CD4-positive, alpha-beta memory T cell (primary cell): ENCODE data around the gene TBXAS1. TPM values are rescaled to one million over a fixed set of nuclear protein-coding genes. Genes with fewer than 3 reads are reported as not detected.

Experiments
- CTCF ChIA-PET: fragments of 350-600 bp; sonication (Branson Sonifier 250); formaldehyde crosslinking; loops from one replicate; lab custom pipeline; 2021; ENCODE audit warnings: inconsistent platforms; ENCODE audit not compliant: partially characterized antibody; lab: Charles Lee
- POLR2A ChIA-PET: fragments of 350-600 bp; sonication (Branson Sonifier 250); formaldehyde crosslinking; loops from one replicate; lab custom pipeline; 2021; ENCODE audit not compliant: partially characterized antibody; lab: Charles Lee
- DNase-seq, 5 donors: peaks; one replicate each; pipeline versions ENCODE4 v3.0.0 to v3.0.0-alpha.2; 2020 to 2022; ENCODE audit warnings: mixed read lengths in 1 of 5
- H3K27ac ChIP-seq: one replicate; pipeline ENCODE4 v1.7.0; 2013; ENCODE audit warnings: low read depth, low read length
- H3K27me3 ChIP-seq: 2 replicates; pipeline ENCODE4 v1.7.0; 2013; ENCODE audit warnings: mild to moderate bottlenecking, low read length, moderate library complexity; ENCODE audit not compliant: insufficient read depth
- H3K36me3 ChIP-seq: 2 replicates; pipeline ENCODE4 v1.7.0; 2013; ENCODE audit warnings: mild to moderate bottlenecking, low read length, moderate library complexity; ENCODE audit not compliant: insufficient read depth
- H3K4me1 ChIP-seq: 2 replicates; pipeline ENCODE4 v1.7.0; 2013; ENCODE audit warnings: mild to moderate bottlenecking, low read length, moderate library complexity; ENCODE audit not compliant: insufficient read depth
- H3K4me3 ChIP-seq, 2 donors: one replicate each; pipeline ENCODE4 v1.7.0; 2013; ENCODE audit warnings: low read length in 2 of 2, mild to moderate bottlenecking in 1 of 2
- H3K9me3 ChIP-seq, 2 donors: one replicate each; pipeline ENCODE4 v1.7.0; 2013; ENCODE audit warnings: low read length in 2 of 2, control low read depth in 1 of 2; ENCODE audit not compliant: control insufficient read depth in 1 of 2
- H3K27ac Mint-ChIP-seq, 7 donors: one replicate each; pipeline ENCODE4 v1.8.0; 2020 to 2021; ENCODE audit warnings: mixed read lengths in 7 of 7, mild to moderate bottlenecking in 6 of 7, inconsistent platforms in 3 of 7, moderate library complexity in 3 of 7
- H3K27me3 Mint-ChIP-seq, 2 donors: one replicate each; pipeline ENCODE4 v1.8.0; 2020 to 2021; ENCODE audit warnings: mixed read lengths in 2 of 2
- H3K36me3 Mint-ChIP-seq, 2 donors: one replicate each; pipeline ENCODE4 v1.8.0; 2020 to 2021; ENCODE audit warnings: mixed read lengths in 2 of 2, inconsistent platforms in 1 of 2, mild to moderate bottlenecking in 1 of 2
- H3K4me1 Mint-ChIP-seq, 4 donors: one replicate each; pipeline ENCODE4 v1.8.0; 2020 to 2021; ENCODE audit warnings: mixed read lengths in 4 of 4, mild to moderate bottlenecking in 1 of 4
- H3K4me3 Mint-ChIP-seq, 8 donors: one replicate each; pipeline ENCODE4 v1.8.0; 2020 to 2021; ENCODE audit warnings: mixed read lengths in 8 of 8, mild to moderate bottlenecking in 7 of 8, moderate library complexity in 6 of 8, inconsistent platforms in 3 of 8
- H3K9me3 Mint-ChIP-seq, 8 donors: one replicate each; pipeline ENCODE4 v1.8.0; 2020 to 2021; ENCODE audit warnings: mixed read lengths in 8 of 8, mild to moderate bottlenecking in 5 of 8, inconsistent platforms in 3 of 8, moderate library complexity in 1 of 8
- intact Hi-C: fragments of 100-400 bp; cut with micrococcal nuclease; formaldehyde crosslinking; loops from one replicate; pipeline ENCODE4 v1.15.1; 2023
- polyA plus RNA-seq, 2 donors: library from polyadenylated mRNA; unstranded; fragments of 300-500 nt; fragmentation: Illumina TruSeq; gene quantifications; one replicate each; pipeline ENCODE4 v1.2.3, GENCODE V29; 2021
- total RNA-seq, 2 experiments: library from RNA; stranded (reverse); gene quantifications; one replicate each; pipeline ENCODE4 v1.2.3, GENCODE V29; 2021

Gene TBXAS1
- total and polyA plus RNA-seq, 4 experiments from 2014 or later = 16.6 to 20.1 (median 18.9) TPM

DNA sequence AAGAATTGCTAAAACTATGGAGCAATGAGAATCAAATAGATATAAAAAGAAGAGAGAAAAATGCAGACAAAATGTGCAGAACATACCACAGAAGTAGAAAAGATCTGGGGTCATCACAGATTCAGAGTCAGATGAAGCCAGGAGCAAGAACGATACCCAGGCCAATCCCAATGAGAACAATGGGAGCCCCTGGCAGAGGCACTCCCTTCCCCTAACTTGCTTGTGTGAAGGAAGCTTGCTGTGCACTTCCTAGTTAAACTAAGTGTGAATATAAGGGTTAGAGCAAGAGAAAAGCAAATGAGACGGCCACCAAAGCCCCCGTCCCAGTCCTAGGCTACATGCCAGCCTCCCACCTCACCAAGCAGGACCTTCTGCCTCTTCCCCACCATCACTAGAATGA is 221.0 kb downstream of the TBXAS1 start:
- no peak overlapping the region for H3K4me3 Mint-ChIP-seq
- DNase-seq = no peak
- ChIA-PET CTCF (no interaction called here), POLR2A (no interaction called here)
- H3K4me3 ChIP-seq = no peak overlapping the region
- H3K27me3 Mint-ChIP-seq = no peaks in the 10 kb centered on the region
- peaks cover 28 to 42% (median 34%) of the 10 kb centered on the region in 4 donors for H3K4me1 Mint-ChIP-seq
- H3K9me3 ChIP-seq = no peaks in the 10 kb centered on the region
- H3K9me3 Mint-ChIP-seq = no peaks in the 10 kb centered on the region
- H3K27ac Mint-ChIP-seq = peak overlapping the region in 6 of 7 donors; percentile 8 to 68 (median 46)
- no peaks in the 10 kb centered on the region for H3K27me3 ChIP-seq
- H3K36me3 Mint-ChIP-seq = peaks cover 44 to 78% of the 10 kb centered on the region in 2 donors
- intact Hi-C loops = no loop called here
- peaks cover 13% of the 10 kb centered on the region for H3K4me1 ChIP-seq
- peaks cover 22% of the 10 kb centered on the region for H3K36me3 ChIP-seq
- no peak overlapping the region for H3K27ac ChIP-seq

- no peaks in the 10 kb centered on the region for H3K9me3 Mint-ChIP-seq
- H3K27ac ChIP-seq = no peak overlapping the region
- no peak overlapping the region for H3K4me3 ChIP-seq
Measured at GRCh38 chr7:140051820-140052219, 222.8 kb downstream of the TBXAS1 start.

GRCh38 chr7:140053812-140054539 is 224.9 kb downstream of the TBXAS1 start:
- no peaks in the 10 kb centered on the region for H3K27me3 ChIP-seq
- H3K36me3 ChIP-seq = peaks cover 22% of the 10 kb centered on the region
- CTCF ChIA-PET = interaction anchor here (1.2 kb wide), 1 partner anchor 17 kb away, joined by 3 read pairs; no protein-coding TSS in a partner anchor
- Mint-ChIP-seq H3K4me3 (peak overlapping the region in 4 of 8 donors; percentile 5 to 51 (median 40)), H3K27ac (peak overlapping the region; percentile 2 to 86 (median 56)), H3K9me3 (no peaks in the 10 kb centered on the region), H3K27me3 (no peaks in the 10 kb centered on the region), H3K4me1 (peaks cover 39 to 79% (median 54%) of the 10 kb centered on the region in 4 donors), H3K36me3 (peaks cover 45 to 62% of the 10 kb centered on the region in 2 donors)
- no peaks in the 10 kb centered on the region for H3K9me3 ChIP-seq
- H3K4me3 ChIP-seq = no peak overlapping the region
- intact Hi-C loops = no loop called here
- H3K4me1 ChIP-seq = peaks cover 31% of the 10 kb centered on the region
- peak overlapping the region; percentile 19 for H3K27ac ChIP-seq
- POLR2A ChIA-PET = no interaction called here
- no peak for DNase-seq

More at GRCh38 chr7:140051820-140052219, 222.8 kb downstream of the TBXAS1 start:
- intact Hi-C loops = no loop called here
- H3K36me3 ChIP-seq = peaks cover 24% of the 10 kb centered on the region
- POLR2A ChIA-PET = interaction anchor here (1.8 kb wide), 1 partner anchor 11 kb away, joined by 7 read pairs; the partner anchor contains the start of gene PARP12
- H3K4me1 ChIP-seq = peaks cover 22% of the 10 kb centered on the region
- H3K27me3 ChIP-seq = no peaks in the 10 kb centered on the region
- Mint-ChIP-seq H3K27me3 (no peaks in the 10 kb centered on the region), H3K4me1 (peaks cover 38 to 59% (median 42%) of the 10 kb centered on the region in 4 donors), H3K4me3 (no peak overlapping the region), H3K36me3 (peaks cover 48 to 69% of the 10 kb centered on the region in 2 donors), H3K27ac (peak overlapping the region in 1 of 7 donors; percentile 3)
- no peak for DNase-seq
- H3K9me3 ChIP-seq = no peaks in the 10 kb centered on the region
- CTCF ChIA-PET = no interaction called here

- peak overlapping the region in 6 of 7 donors; percentile 30 to 86 (median 46) for H3K27ac Mint-ChIP-seq
- no peaks in the 10 kb centered on the region for H3K9me3 ChIP-seq
- no peak overlapping the region for H3K4me3 ChIP-seq
- H3K36me3 Mint-ChIP-seq = peaks cover 43 to 63% of the 10 kb centered on the region in 2 donors
- H3K4me1 ChIP-seq = peaks cover 39% of the 10 kb centered on the region
- peaks cover 22% of the 10 kb centered on the region for H3K36me3 ChIP-seq
- ChIA-PET POLR2A (interaction anchor here (1.0 kb wide), 1 partner anchor 9 kb away, joined by 3 read pairs; no protein-coding TSS in a partner anchor), CTCF (no interaction called here)
- H3K9me3 Mint-ChIP-seq = no peaks in the 10 kb centered on the region
- no peak for DNase-seq
- peak overlapping the region in 1 of 8 donors; percentile 35 for H3K4me3 Mint-ChIP-seq
- H3K27ac ChIP-seq = peak overlapping the region; percentile 19
- H3K27me3 ChIP-seq = no peaks in the 10 kb centered on the region
- H3K4me1 Mint-ChIP-seq = peaks cover 44 to 84% (median 60%) of the 10 kb centered on the region in 4 donors
- intact Hi-C loops = no loop called here
- no peaks in the 10 kb centered on the region for H3K27me3 Mint-ChIP-seq
Measured at GRCh38 chr7:140054751-140055150, 225.7 kb downstream of the TBXAS1 start.

DNA sequence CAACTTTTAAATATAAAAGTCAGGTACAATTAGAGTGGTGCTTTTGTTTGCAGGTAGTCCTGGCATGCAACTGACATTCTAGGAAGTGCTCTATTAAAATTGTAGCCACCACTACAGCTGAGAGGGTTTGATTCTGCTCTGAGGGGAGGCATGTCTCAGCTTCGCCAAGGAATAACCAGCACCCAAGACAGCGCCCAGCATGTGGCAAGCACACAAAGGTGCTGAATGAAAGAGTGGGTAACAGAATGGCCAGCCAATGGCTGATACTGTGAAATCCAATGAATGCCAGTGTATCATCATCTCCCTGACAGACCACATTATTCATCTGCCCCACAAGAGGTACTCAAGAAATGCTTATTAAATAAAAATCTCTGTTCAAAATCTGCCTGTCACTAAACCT is 226.8 kb downstream of the TBXAS1 start:
- Mint-ChIP-seq H3K27me3 (no peaks in the 10 kb centered on the region), H3K36me3 (peaks cover 32 to 55% of the 10 kb centered on the region in 2 donors), H3K9me3 (no peaks in the 10 kb centered on the region), H3K4me3 (no peak overlapping the region), H3K27ac (peak overlapping the region in 4 of 7 donors; percentile 11 to 48 (median 41)), H3K4me1 (peaks cover 46 to 84% (median 65%) of the 10 kb centered on the region in 4 donors)
- no peak overlapping the region for H3K27ac ChIP-seq
- no peak for DNase-seq
- ChIA-PET POLR2A (no interaction called here), CTCF (no interaction called here)
- no peak overlapping the region for H3K4me3 ChIP-seq
- peaks cover 22% of the 10 kb centered on the region for H3K36me3 ChIP-seq
- intact Hi-C loops = no loop called here
- H3K9me3 ChIP-seq = no peaks in the 10 kb centered on the region
- no peaks in the 10 kb centered on the region for H3K27me3 ChIP-seq
- H3K4me1 ChIP-seq = peaks cover 50% of the 10 kb centered on the region

GRCh38 chr7:140056431-140057142 is 227.5 kb downstream of the TBXAS1 start:
- ChIA-PET CTCF (interaction anchor here (0.9 kb wide), 1 partner anchor 455 kb away, joined by 3 read pairs; no protein-coding TSS in a partner anchor), POLR2A (interaction anchor here (1.3 kb wide), 1 partner anchor 120 kb away, joined by 4 read pairs; the partner anchor contains the start of gene KDM7A)
- Histone ChIP-seq H3K4me3 (no peak overlapping the region), H3K36me3 (peaks cover 22% of the 10 kb centered on the region), H3K4me1 (peaks cover 57% of the 10 kb centered on the region), H3K27ac (no peak overlapping the region), H3K9me3 (no peaks in the 10 kb centered on the region), H3K27me3 (no peaks in the 10 kb centered on the region)
- intact Hi-C loops = no loop called here
- peak overlapping the region in 6 of 7 donors; percentile 9 to 79 (median 52) for H3K27ac Mint-ChIP-seq
- H3K36me3 Mint-ChIP-seq = peaks cover 32 to 52% of the 10 kb centered on the region in 2 donors
- H3K4me3 Mint-ChIP-seq = peak overlapping the region in 1 of 8 donors; percentile 4
- no peaks in the 10 kb centered on the region for H3K9me3 Mint-ChIP-seq
- peaks cover 53 to 89% (median 72%) of the 10 kb centered on the region in 4 donors for H3K4me1 Mint-ChIP-seq
- no peaks in the 10 kb centered on the region for H3K27me3 Mint-ChIP-seq
- DNase-seq = no peak
